GM21737 (cell line): Measurements from ENCODE around the gene PRR23E.

Source experiments
- ATAC-seq: cut with Tn5 transposase; IDR thresholded peaks from one replicate; pipeline ENCODE4 v1.9.1; 2021; ENCODE audit warnings: mild to moderate bottlenecking, moderate library complexity; ENCODE audit not compliant: unreplicated experiment

Gene PRR23E

GRCh38 chr3:127182848-127183714 is 9.8 kb upstream of the PRR23E start:
- no peak for ATAC-seq

DNA sequence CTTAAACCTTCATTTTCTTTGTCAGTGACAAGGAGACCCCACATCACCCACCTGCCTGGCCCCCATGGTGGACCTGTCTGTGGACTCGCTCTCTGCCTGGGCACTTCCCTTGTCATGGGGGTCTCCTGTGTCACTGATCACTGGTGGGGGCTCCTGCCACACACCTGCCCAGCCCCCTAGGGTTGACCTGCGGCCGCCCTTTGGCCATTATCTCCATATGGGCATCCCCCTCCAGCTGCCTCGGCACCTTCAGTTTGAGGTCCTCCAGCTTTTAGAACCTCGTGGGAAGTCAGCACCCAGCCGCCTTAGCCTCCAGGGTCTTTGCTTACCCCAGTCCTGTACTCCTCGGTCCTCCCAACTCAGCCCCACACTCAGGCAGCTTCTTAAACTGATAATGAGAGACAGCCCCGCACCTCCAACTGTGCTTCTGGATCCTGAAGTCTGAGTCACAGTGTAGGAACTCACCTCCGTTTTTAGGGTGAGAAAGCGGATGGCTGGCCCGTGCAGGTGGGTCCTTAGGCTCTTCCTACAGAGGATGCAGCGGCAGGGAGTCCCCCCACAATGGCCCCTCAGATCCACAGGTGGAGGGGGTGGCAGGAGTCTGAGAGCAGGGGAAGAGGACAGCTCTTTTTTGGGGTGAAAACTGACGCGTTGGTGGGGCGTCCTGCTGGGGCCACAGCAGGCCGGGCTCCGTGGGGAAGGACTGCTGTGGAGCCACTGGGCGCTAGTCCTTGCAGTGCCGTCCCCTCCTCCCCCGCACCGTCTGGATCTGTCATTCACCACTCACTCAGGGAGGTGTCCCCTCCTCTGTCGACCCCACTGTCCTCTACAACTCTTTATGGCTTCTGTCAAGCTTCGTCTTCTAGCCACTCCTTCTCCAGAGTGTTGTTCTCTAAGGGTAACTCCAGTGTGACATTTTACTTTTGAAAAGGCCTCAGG is 8.7 kb upstream of the PRR23E start:
- no peak for ATAC-seq

DNA sequence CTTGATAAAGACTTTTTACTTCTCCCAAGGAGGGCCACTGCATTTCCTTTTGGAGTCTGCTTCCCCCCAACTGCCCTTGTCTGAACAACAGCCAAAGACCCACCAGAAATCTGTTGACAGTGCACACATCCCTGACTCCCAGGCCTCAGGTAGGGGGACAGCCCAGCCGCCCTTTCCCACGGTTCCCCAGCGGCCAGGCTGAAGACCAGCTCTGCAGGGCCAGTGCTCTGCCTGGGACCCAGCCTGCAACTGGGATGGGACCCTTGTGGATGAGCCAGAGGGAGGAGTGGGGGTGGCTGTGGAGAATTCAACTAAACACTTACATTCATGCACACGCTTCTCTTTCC is 8.1 kb upstream of the PRR23E start:
- no peak for ATAC-seq

GRCh38 chr3:127185268-127185667 is 7.7 kb upstream of the PRR23E start:
- ATAC-seq: no peak

DNA sequence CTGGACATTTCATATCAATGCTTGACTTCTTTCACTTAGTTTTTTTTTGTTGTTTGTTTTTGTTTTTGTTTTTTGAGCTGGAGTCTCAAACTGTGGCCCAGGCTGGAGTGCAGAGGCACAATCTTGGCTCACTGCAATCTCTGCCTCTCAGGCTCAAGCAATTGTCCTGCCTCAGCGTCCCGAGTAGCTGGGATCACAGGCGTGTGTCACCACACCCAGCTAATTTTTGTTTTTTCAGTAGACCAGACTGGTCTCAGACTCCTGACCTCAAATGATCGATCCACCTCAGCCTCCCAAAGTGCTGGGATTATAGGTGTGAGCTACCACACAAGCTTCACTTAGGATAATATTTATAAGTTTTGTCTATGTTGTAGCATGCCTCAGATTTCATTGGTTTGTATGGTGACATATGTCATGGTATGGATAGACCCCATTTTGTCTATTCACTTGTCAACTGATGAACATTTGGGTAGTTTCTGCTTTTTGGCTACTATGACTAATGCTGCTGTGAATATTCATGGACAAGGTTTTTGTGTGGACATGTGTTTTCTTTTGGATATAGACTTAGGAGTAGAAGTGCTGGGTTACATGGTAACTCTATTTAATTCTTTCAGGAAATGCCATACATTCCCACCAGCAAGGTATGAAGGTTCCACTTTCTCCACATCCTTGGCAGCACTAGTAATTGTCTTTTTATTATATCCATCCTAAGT is 6.8 kb upstream of the PRR23E start:
- ATAC-seq: no peak

DNA sequence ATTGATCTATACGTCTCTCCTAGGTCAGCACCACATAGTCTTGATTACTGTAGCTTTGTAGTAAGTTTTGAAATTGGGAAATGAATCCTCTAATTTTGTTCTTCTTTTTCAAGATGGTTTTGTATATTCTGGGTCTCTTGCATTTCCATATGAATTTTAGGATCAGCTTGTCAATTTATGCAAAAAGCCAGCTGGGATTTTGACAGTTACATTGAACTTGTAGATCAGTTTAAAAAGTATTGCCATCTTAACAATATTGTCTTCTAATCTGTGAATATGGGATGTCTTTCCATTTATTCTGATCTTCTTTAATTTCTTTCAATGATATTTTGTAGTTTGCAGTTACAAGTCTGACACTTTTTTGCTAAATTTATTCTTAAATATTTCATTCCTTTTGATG is 5.6 kb upstream of the PRR23E start:
- ATAC-seq: no peak

- no peak for ATAC-seq
Measured at GRCh38 chr3:127193341-127193740, 410 bp downstream of the PRR23E start.

- ATAC-seq: no peak
Measured at GRCh38 chr3:127193775-127194174, 844 bp downstream of the PRR23E start.

GRCh38 chr3:127194601-127195187 is 1.8 kb downstream of the PRR23E start:
- no peak for ATAC-seq

DNA sequence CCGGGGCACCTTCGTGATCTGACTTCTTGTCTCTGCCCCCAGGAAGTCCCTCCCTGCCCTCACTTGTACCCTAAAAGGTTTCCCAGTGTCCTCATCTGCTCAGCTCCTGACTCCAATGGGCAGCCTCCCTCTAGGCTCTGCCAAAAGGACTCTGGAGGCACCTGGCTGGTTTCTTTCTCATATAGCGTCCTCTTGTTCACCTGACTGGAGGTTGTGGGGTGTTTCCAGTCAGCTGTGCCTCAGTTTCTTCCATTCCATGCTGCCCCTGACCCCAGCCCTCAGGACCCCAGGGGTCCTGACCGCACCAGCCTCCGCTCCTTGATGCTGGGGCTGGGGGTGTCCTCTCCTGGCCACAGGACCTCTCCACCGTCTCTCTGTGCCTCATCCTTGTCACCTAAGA is 2.5 kb downstream of the PRR23E start:
- ATAC-seq: no peak

GRCh38 chr3:127196002-127196401 is 3.1 kb downstream of the PRR23E start:
- no peak for ATAC-seq

DNA sequence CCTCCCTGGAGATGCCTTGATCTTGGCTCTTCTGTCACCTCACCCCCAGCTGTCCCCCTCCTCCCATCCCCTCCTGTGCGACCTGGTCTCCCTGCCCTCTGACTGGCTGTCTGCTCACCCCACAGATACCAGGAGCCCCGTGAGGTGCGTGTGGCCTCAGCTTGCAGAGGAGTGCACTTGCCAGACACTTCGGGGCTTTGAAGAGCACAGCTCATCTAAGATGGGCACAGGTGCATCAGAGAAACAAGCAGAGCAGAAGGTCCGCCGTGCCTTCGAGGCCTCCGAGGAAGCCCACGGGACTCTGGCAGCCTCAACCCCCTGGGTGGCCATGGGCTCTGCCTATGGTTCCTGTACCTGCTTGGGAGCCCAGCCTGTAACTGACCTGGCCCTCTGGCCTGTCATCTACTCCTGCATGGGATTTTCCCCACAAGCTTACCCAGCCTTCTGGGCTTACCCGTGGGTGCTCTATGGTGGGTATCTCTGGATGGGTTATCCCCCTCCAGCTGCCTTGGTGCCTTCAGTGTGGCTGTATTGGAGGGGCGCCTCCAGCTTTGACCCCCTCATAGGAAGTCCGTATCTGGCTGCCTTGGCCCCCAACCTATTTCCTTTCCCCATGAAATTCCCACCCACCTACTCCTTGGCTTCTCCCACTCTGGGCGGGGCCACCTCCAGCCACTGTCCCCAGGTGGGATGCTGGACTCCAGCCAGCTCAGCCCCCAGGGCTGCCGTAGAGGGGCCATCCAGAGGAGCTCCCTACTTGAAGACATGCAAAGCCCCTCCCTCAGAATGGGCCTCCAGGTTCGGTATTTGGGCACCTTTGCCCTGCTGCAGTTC is 3.8 kb downstream of the PRR23E start:
- ATAC-seq: no peak

DNA sequence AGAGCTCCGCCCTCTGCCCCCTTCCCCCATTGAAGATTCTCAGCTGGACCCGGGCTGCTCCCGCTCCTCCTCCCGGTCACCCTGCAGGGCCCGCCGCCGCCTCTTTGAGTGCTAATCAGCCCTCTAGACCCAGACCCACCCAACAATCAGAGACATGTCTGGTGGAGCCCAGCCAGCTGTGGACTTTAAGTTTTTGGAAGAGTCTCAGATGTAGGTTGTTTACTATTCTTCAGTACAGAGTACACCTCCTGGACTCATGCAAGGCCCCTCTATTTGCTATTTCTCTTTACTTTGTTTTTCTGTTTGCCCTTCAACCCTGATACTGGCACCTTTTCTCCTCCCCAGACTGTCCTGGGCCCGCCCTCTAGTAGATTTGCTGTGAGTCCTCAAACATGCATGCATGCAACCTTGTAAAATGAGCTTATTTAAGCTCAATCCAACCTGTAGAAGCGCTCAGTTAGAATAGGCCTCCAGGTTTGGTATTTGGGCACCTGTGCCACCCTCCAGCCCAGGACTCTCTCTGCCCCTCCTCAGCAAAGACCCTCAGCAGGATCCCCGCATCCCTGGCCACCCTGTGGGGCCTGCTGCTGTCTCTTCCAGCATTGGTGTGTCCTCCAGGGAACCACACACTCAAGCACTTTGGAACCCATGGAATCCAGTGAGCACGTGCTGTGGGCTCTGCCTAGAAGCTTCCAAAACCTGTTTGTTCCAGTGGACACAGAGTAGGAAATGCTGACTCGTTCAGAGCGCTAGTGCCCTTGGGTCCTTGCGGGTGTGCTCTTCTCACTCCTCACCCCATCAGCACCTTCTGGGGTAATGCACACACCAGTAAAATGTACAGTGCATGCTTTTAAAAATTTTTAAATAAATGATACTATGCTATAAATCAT is 4.6 kb downstream of the PRR23E start:
- ATAC-seq: no peak

- ATAC-seq: no peak
Measured at GRCh38 chr3:127200086-127200691, 7.3 kb downstream of the PRR23E start.

- ATAC-seq: no peak
Measured at GRCh38 chr3:127203024-127203423, 10.1 kb downstream of the PRR23E start.

GRCh38 chr3:127204841-127205582 is 12.1 kb downstream of the PRR23E start:
- no peak for ATAC-seq

- no peak for ATAC-seq
Measured at GRCh38 chr3:127206154-127206553, 13.2 kb downstream of the PRR23E start.
